A204.1 (cell line): ENCODE results near the gene PITPNM2.
"Not testable (repeated sequence)": the region's sequence is repeated elsewhere in the genome, so short reads cannot be mapped to it uniquely, and the experiment has no call there.

Experiments
- FAIRE-seq: peaks from 2 replicates; lab custom pipeline; 2012; peaks lifted over from hg19 to GRCh38; lab: Jason Lieb, UNC

Gene PITPNM2

GRCh38 chr12:123120452-123121166 lies 30.3 kb downstream of the PITPNM2 start:
- no peak for FAIRE-seq

- FAIRE-seq: no peak
Measured at GRCh38 chr12:123119808-123120207, 31.1 kb downstream of the PITPNM2 start.

- FAIRE-seq: no peak
Measured at GRCh38 chr12:123118497-123118896, 32.4 kb downstream of the PITPNM2 start.

- FAIRE-seq: no peak
Measured at GRCh38 chr12:123115409-123116121, 35.3 kb downstream of the PITPNM2 start.

GRCh38 chr12:123114304-123115083 lies 36.4 kb downstream of the PITPNM2 start:
- FAIRE-seq: no peak

- FAIRE-seq: no peak
Measured at GRCh38 chr12:123113026-123113425, 37.9 kb downstream of the PITPNM2 start.

GRCh38 chr12:123111498-123112165 lies 39.3 kb downstream of the PITPNM2 start:
- no peak for FAIRE-seq

GRCh38 chr12:123109319-123109772 lies 41.5 kb downstream of the PITPNM2 start:
- no peak for FAIRE-seq

GRCh38 chr12:123108682-123109066 lies 42.2 kb downstream of the PITPNM2 start:
- FAIRE-seq: no peak

- no peak for FAIRE-seq
Measured at GRCh38 chr12:123107926-123108681, 42.8 kb downstream of the PITPNM2 start.

GRCh38 chr12:123106640-123107359 lies 44.1 kb downstream of the PITPNM2 start:
- FAIRE-seq: no peak

GRCh38 chr12:123105211-123105826 lies 45.6 kb downstream of the PITPNM2 start:
- no peak for FAIRE-seq

GRCh38 chr12:123104809-123105208 lies 46.1 kb downstream of the PITPNM2 start:
- no peak for FAIRE-seq

GRCh38 chr12:123104094-123104493 lies 46.8 kb downstream of the PITPNM2 start:
- not testable (repeated sequence) for FAIRE-seq

GRCh38 chr12:123102781-123103503 lies 47.9 kb downstream of the PITPNM2 start:
- no peak for FAIRE-seq

- FAIRE-seq: no peak
Measured at GRCh38 chr12:123102366-123102765, 48.5 kb downstream of the PITPNM2 start.

GRCh38 chr12:123101526-123101925 lies 49.4 kb downstream of the PITPNM2 start:
- no peak for FAIRE-seq
